ENCODE data around the gene MDH1B.

MDH1B gene

GRCh38 chr2:206693399-206694137 lies 71.6 kb downstream of the MDH1B start:
- DNase-seq, result no peak

- DNase-seq, result no peak
These were observed 72.2 kb downstream of the MDH1B start for GRCh38 chr2:206692971-206693370.

- no peak for DNase-seq
These were observed 76.1 kb downstream of the MDH1B start for GRCh38 chr2:206688990-206689389.

- no peak for DNase-seq
These were observed 76.7 kb downstream of the MDH1B start for GRCh38 chr2:206688453-206688852.
